ENCODE measurements around the gene NFIX.

NFIX gene

DNA sequence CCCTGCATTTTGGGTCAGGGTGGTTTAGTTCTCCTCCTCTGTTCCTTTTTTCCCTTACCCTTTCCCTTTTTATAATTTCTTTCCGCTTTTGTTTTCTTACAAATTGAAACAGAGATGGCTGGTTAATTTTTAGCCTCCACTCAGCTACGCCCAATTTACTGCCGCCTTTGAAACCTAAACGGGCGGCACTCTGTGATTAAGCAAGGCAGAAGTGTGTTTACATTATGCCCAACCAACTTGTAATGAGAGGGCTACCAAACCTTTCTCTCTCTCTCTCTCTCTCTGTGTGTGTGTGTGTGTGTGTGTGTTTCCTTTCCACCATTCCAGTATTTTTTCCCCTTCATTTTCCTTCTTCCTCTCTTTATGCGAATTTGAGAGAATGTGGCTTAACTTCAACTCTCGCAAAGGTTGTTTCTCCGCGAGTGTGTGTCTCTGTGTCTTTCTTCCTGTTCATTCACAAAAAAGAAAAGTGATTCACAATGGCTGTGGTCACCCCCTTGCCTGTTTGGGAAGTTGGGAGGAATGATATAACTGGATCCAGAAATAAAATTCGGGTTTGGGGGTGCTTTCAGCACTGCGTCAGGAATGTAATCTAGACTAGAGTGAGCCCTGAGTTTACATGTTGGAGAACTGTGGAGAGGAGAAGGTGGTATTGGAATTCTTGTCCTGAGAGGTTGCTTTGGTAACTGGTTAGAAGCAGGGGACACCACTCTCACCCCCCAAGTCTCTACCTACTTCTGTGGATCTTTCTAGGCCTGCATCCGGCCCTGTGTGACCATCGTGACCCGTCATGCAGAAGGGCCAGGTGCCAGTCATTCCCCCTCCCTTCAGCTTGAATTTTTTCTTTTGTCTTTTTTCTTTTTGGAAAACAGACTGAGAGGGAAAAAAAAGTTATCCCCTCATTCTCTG is 31.4 kb downstream of the NFIX start:
- no peak for DNase-seq (ENCODE audit: low spot score)
- in situ Hi-C loops (cut with MboI; ENCODE audit: low sequenced_read_pairs, unreplicated experiment): no loop called here
- TF ChIP-seq, protein P1, sequence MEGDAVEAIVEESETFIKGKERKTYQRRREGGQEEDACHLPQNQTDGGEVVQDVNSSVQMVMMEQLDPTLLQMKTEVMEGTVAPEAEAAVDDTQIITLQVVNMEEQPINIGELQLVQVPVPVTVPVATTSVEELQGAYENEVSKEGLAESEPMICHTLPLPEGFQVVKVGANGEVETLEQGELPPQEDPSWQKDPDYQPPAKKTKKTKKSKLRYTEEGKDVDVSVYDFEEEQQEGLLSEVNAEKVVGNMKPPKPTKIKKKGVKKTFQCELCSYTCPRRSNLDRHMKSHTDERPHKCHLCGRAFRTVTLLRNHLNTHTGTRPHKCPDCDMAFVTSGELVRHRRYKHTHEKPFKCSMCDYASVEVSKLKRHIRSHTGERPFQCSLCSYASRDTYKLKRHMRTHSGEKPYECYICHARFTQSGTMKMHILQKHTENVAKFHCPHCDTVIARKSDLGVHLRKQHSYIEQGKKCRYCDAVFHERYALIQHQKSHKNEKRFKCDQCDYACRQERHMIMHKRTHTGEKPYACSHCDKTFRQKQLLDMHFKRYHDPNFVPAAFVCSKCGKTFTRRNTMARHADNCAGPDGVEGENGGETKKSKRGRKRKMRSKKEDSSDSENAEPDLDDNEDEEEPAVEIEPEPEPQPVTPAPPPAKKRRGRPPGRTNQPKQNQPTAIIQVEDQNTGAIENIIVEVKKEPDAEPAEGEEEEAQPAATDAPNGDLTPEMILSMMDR (IDR thresholded peaks at IDR 0.05; ENCODE audit: borderline replicate concordance, control extremely low read depth, extremely low read depth, insufficient read depth, missing control alignments): no peak

DNA sequence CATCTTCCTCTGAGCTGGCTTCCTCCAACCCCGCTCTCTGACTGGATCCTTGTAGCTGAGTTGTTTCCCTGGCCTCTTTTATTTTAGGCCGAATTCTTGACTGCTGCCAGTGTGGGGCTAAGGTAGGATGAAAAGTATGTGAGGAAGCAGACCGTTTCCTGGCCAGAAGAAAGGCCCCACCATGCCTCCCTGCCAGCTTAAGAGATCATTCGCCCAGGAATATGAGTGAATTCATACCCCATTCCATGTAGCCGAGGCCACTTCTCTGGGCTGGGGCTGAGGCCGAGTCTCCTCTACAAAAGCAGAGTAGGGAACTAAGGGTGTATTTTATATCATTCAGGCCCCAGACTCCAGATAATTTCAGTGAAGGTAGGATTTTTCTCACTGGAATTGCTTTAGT is 32.3 kb downstream of the NFIX start:
- no peak for DNase-seq (ENCODE audit: low spot score)
- TF ChIP-seq, protein P1 (IDR thresholded peaks at IDR 0.05; ENCODE audit: borderline replicate concordance, control extremely low read depth, extremely low read depth, insufficient read depth, missing control alignments): no peak
- in situ Hi-C loops (cut with MboI; ENCODE audit: low sequenced_read_pairs, unreplicated experiment): no loop called here

DNA sequence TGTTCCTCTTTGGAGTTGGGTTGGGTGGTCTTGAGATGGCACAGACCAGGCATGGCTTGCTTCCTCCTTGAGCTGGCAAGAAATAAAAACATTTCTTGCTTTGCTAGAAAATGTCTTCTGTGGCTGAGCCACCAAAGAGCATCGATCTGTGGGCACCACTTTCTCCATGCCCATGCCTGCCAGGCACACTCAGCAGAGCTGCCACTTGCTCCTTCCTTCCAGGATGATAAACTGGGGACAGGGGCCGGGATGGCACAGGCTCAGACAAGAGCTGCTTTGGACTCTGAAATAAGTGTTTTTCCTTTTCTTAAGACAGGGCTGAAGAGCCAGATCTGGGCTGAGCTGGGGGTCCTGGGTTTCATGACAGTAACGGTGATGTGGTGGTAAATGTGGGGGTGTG is 32.8 kb downstream of the NFIX start:
- no peak for DNase-seq (ENCODE audit: low spot score)
- TF ChIP-seq, protein P1 (IDR thresholded peaks at IDR 0.05; ENCODE audit: borderline replicate concordance, control extremely low read depth, extremely low read depth, insufficient read depth, missing control alignments): no peak
- in situ Hi-C loops (cut with MboI; ENCODE audit: low sequenced_read_pairs, unreplicated experiment): no loop called here

DNA sequence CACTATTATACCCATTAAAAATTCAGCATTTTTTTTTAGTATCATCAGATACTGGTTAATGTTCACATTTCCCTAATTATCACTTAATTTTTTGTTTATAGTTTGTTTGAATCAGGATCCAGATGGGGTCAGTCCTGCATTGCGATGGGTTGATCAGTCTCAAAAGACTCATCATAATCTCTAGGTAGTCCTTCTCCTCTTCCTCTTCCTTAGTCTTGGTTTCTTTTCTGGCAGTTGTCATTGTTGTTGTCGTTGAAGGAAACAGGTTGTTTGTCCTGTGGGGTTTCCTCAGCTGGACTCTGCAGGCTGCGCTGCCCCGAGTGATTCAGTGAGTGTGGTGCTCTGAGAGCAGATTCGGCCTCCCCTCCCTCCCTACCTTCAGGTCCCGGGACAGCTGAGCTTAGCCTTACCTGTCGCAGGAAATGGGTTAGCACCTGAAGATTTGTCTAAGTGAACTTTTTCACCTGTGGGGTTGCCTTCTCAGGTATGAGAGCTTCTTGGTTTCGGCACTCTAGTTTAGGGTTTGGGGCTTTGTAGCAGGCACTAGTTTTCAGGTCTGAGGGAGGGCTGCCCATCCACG is 34.1 kb downstream of the NFIX start:
- no peak for DNase-seq (ENCODE audit: low spot score)
- TF ChIP-seq, protein P1 (IDR thresholded peaks at IDR 0.05; ENCODE audit: borderline replicate concordance, control extremely low read depth, extremely low read depth, insufficient read depth, missing control alignments): no peak
- in situ Hi-C loops (cut with MboI; ENCODE audit: low sequenced_read_pairs, unreplicated experiment): no loop called here

DNA sequence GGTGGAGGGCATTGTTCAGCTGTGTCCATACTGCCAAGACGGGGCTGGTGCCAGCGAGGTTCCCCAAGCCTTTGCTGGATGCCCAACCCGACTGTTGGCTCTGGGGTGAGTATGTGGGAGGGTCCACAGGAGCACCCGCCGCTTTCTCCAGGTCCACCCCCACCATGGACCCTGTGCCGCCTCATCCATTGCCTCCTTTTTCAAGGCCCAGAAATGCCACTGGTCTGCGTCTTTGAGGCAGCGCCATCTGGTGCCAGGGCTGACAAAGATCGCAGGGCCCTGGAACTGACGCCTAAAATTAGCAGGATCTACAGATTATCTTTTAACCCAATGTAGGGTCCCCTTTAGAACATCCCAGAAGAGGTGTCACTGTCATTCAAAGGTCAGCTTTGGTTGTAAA is 34.6 kb downstream of the NFIX start:
- TF ChIP-seq, protein P1 (IDR thresholded peaks at IDR 0.05; ENCODE audit: borderline replicate concordance, control extremely low read depth, extremely low read depth, insufficient read depth, missing control alignments): peak; percentile 34
- DNase-seq (ENCODE audit: low spot score): no peak
- in situ Hi-C loops (cut with MboI; ENCODE audit: low sequenced_read_pairs, unreplicated experiment): no loop called here

DNA sequence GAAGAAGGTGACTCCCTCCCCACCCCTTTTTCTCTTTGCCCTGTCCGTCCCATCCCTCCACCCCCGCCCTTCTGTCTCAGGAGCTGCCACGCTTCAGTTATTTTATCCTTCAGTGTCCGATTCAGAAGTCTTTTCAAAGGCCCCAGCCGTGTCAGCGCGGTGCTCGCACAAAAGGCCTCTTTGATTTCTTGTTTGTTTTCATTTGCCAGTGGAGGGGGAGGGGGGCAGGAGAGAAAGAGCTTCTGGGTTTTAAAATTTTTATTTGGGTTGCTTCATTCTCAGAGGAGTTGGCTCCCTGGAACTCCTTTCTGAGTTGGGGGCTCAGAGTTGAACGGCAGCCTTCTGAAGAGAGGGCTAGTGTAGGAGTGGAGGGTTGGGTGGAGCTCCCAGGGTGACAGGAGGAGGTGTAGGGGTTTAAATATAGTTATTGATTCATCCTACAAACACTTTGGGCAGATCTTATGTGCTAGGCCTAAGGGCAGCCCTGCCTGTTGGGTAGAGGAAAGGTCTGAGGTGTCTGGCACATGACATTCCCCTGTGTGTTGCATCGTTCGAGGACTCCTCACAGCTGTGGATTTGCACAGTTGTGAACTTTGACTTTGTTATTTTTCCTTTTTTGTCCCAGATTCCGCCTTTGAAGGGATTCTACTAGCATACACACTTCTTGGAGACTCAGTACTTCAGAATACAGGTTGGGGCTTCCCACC is 36.8 kb downstream of the NFIX start:
- in situ Hi-C loops (cut with MboI; ENCODE audit: low sequenced_read_pairs, unreplicated experiment): no loop called here
- TF ChIP-seq, protein P1 (IDR thresholded peaks at IDR 0.05; ENCODE audit: borderline replicate concordance, control extremely low read depth, extremely low read depth, insufficient read depth, missing control alignments): no peak
- DNase-seq (ENCODE audit: low spot score): no peak
